Activated CD4-positive, CD25-positive, alpha-beta regulatory T cell treated with anti-CD3 and anti-CD28 coated beads, Interleukin-2, amount 50 U/mL, for 16 hours (primary cell): ENCODE results near the gene ZNF536.

Experiments used
- DNase-seq: peaks from one replicate; pipeline ENCODE4 v3.0.0-alpha.2; 2020; ENCODE audit warnings: low read depth, low spot score

The ZNF536 gene

GRCh38 chr19:30525383-30525782 lies 153.2 kb downstream of the ZNF536 start:
- DNase-seq: no peak

DNA sequence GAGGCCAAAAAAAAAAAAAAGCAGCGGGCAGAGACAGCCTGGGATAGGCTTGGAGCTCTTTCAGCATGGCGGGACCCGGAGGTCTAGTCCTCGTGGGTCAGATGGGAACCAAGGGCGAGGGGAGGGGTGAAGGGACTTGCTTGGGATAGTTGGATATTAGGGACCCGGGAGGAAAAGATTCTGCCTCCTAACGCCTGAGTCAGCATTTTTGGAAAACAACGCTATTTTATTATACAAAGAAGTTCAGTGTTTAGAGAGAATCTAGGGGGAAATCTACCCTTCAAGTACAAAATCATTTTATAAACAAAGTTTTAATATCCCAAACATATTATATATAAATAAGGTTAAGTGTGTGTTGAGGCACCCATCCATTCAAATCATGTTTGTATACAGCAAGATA lies 156.7 kb downstream of the ZNF536 start:
- no peak for DNase-seq

DNA sequence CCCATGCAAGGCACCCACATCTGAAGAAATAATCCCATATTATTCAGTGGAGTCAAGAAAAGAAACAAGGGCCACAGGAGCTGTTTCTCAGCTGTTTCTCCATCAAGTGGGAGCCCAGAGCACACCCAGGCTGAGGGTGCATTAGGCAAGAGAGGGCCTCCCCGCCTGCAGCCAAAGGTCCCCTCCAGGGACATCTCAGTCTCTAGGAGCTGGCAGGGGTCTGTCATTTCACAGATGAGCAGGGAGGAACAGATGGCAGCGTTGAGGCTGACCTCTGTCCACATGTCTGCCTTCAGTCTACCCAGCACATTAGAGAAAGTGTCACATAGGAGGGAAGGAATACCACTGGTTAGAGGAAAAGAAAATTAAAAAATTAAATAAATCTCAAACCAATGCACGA lies 157.7 kb downstream of the ZNF536 start:
- no peak for DNase-seq

GRCh38 chr19:30530751-30531150 lies 158.6 kb downstream of the ZNF536 start:
- no peak for DNase-seq

DNA sequence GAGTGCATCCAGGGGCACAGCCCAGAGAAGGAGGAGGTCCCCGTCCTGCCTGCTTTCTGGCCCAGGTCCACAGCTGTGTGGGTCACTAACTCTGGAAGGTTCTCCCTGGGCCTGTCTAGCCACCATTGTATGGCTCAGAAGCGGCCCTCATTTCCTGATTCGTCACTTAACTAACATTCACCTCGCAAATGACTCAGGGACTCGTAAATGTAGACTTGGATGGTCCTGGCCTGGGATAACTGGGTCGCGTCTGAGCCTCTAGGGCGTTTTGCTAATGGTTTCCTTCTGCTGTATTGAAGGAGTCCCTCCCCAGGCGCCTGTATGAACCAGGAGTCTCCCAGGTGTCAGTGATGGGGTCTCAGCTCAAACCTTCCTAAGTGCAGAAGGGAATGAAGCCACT lies 162.8 kb downstream of the ZNF536 start:
- no peak for DNase-seq

DNA sequence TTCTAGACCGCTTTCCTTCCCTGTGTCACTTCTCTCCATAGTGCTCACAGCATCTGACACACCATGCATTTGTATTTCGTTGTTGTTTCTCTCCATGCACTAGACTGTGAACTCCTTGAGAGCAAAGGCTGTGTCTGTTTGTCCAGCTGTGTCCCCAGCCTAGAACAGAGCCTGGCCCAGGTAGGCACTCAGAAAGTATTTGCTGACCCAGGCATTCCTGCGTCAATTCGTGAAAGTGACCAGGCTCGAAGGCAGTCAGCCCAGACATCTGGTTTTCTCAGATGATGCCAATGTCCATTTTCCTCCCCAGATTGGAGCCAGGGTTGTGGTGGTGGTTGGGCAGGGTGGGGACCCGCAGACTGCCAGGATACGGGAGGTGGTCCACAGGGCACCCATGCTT lies 164.8 kb downstream of the ZNF536 start:
- no peak for DNase-seq

DNA sequence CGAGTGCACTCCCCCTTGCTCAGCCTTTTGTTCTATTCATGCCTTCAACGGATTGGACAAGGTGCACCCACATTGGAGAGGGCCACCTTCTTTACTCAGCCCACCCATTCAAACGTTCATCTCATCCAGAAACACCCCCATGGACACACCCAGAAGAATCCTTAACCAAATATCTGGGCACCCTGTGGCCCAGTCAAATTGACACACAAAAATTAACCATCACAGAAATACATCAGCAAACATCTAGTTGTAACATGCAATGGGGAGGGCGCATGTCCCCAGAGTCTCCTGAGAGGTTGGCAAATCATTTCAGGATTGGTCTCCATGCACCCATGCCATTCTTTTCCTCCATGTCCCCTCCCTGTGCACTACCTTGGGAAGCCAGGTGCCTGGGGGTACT lies 167.1 kb downstream of the ZNF536 start:
- DNase-seq: no peak

GRCh38 chr19:30539981-30540380 lies 167.8 kb downstream of the ZNF536 start:
- no peak for DNase-seq

DNA sequence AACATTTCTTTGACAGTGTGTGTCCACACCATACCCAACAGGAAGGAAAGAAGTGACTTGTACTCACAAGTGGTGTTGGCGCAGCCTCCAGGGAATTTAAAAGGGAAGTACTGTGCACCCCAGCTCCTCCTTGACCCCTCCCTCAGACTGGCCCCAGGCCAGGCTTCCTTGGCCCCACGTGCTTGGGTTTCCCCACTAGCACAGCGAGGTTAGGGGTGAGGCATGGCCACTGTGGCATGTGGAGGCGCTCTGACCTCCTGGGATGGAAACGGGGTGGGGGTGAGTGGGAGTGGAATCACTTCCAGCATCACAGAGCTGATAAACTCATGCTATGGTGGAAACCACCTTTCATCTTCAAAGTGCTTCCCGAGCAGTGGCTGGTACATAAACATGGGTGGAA lies 168.6 kb downstream of the ZNF536 start:
- no peak for DNase-seq

GRCh38 chr19:30541575-30541974 lies 169.4 kb downstream of the ZNF536 start:
- DNase-seq: no peak

DNA sequence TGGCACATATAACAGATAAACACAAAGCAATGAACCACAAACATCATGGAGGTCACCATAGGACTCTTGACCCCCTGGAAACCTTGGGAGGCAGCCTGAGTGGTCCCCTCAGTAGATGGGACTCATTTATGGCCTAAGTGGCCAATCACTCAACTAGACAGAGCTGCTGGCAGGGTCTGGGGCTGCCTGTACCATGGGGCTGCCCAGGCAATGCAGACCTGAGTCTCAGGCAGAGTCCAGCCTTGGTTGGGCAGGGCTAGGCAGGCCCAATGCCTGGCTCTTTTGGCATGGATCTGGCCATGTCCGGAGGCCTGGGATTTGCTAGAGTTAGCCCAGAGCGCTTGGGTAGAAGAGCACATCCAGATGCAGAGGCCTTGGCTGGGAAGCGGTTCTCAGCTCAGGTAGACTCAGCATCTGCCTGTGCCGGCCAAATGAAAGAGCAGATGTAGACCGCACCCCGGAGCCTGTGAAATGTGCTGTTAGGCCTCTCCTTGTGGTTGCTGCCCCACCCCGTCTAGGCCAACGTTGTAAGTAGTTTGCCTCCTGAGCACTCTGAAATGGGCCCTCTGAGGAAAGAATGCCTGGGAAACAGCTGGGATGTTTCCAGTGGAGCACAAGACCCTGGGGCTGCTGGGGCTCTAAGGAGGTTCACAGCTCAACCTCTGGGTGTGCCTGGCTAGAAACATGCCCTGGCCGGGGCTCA lies 171.2 kb downstream of the ZNF536 start:
- no peak for DNase-seq

DNA sequence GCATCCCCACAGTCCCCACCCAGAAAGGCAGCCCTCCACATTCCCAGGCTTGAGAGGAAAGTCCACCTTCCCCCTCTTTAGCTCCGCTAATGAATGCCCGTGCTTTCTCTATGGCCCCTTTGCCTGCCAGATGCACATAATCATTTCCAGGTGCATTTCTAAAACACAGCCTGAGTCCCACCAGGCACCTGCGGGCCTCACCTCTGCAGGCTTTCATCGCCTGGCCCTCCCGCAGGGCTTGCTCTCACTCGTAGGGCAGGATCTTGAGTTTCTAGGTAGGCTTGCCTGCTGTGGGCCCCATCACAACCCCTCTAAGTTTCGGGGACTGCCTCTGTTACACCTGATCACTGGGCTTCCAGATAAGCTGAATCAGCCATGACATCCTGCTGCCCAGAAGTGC lies 173.6 kb downstream of the ZNF536 start:
- DNase-seq: no peak

DNA sequence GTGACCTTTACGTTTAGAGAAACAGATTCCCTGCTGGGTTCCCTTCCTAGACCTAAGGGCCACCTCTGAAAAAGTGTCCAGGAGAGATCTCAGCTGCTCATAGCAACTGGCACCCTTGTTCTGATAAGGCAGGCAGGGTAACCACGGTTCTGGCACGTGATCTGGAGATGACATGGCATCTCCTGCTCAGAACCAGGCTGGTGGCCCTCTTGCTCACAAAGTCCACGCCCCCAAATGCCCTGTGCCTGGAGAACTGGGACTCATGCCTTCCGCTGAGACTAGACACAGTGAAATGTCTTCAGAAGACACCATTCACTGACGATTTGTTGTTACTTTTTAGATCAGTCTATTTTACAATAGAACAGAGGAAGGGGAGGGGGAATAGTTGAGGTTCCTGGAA lies 174.1 kb downstream of the ZNF536 start:
- no peak for DNase-seq

DNA sequence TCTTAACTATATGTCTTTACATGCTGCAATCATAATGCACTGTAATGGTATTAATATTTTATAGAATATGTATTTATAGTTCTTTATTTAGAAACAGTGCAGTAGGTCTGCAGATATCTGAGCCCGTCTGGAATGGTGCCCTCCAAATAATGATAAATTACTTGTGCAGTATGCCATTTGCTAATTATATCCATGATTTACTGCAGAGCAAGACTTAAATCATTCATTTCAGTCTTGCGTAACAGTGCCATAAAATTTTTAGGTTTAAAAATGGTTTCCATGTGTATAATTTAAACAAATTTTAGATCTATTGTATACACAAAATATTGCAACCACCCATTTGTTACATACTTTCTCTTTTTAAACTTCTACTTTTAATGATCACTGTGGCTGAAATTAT lies 175.1 kb downstream of the ZNF536 start:
- no peak for DNase-seq

GRCh38 chr19:30549151-30549550 lies 177.0 kb downstream of the ZNF536 start:
- no peak for DNase-seq

DNA sequence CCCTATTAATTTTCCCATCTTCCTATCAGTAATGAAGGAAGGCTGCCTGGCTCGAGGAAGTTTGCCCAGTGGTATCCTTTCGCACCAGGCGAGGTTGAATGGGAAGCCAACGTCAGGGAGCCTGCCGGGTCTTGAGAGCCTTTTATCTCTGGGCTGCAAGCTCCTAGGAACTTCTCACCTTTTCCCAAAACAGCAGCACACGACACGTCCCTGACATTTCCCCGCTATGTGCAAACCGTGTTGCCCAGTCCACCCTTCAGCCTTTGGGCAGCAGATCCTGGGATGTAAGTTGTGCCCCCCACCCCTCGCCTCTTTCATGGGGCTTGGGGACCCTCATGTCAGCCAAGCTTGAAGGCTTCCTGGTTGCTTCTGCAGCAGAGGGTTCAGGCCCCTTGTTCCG lies 179.1 kb downstream of the ZNF536 start:
- DNase-seq: no peak

DNA sequence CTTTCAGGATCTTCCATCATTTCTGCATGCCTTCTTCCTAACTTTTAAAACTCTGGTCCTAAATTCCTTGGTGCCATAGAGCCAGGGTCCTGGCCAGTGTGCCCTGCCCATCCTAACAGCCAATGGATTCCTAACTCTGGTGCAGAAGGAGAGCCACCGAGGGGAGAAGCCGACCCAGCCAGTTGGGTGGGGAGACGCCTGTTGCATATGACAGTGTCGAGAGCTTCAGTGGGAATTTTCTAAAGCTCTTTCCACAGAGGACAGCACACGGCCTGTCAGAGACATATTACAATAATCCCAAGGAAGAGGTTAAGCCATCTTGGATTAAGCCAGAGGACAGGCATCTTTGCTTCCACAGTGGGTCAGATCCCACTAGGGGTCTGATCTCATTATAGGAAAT lies 180.4 kb downstream of the ZNF536 start:
- no peak for DNase-seq

- DNase-seq: no peak
Measured at GRCh38 chr19:30555075-30555790, 183.0 kb downstream of the ZNF536 start.

DNA sequence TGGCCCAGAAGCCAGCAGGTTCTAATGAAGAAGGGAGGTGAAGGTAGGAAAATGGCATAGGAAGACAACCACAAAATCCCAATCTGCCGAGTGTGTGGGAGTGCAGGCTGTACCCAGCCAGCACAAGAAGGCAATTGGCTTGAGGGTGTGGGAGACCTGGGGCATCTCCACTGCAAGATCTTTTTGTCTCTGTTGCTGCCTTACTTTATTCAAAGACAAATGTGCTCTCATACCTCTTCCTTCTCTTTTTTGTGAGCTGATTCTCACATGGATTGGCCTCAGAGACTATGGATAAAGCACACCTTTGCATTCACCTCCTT lies 183.6 kb downstream of the ZNF536 start:
- DNase-seq: no peak

DNA sequence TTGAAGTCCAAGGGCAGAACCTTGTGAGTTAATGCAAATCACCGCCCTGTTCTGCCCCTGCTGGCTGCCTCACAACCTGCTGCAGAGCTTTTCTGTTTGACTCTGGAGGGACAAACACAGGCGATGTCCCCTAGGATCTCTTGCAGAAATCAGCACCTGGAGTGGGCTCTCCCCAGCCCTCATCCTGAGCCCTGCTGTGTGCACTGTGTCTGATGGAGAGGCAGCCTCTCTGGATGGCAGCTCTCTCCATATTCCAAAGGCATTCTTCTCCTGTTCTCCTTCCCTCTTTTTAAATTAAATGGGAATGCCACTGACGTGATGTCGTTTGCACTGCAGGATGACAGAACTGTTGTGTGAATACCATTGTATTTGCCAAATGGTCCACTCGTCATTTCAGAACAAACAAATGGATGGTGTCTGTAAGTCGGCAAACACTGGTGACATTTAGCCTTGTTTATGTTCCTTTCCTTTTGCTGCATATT lies 184.1 kb downstream of the ZNF536 start:
- no peak for DNase-seq

- no peak for DNase-seq
Measured at GRCh38 chr19:30557212-30557611, 185.0 kb downstream of the ZNF536 start.

GRCh38 chr19:30557927-30558557 lies 185.9 kb downstream of the ZNF536 start:
- no peak for DNase-seq

- DNase-seq: no peak
Measured at GRCh38 chr19:30558793-30559192, 186.6 kb downstream of the ZNF536 start.
